NT2/D1 (cell line): Measurements from ENCODE around the gene LLGL1.

Experiments
- SUZ12 ChIP-seq: IDR thresholded peaks from 2 replicates; pipeline ENCODE4 v1.6.1; 2011; ENCODE audit not compliant: insufficient read length, insufficient read depth; ENCODE audit errors: extremely low read depth
- YY1 ChIP-seq: IDR thresholded peaks from 2 replicates; pipeline ENCODE4 v1.6.1; 2011; ENCODE audit not compliant: insufficient read length, insufficient read depth
- ZNF274 ChIP-seq: IDR thresholded peaks from 2 replicates; pipeline ENCODE4 v1.6.1; 2011; ENCODE audit warnings: mild to moderate bottlenecking, low read depth, low read length

- TF ChIP-seq ZNF274 (no peak), YY1 (no peak), SUZ12 (no peak)
Observed at GRCh38 chr17:18205861-18206260, 19.6 kb upstream of the LLGL1 start.
